ENCODE data around the gene HRH4. TPM values are rescaled to one million over a fixed set of nuclear protein-coding genes. Genes with fewer than 3 reads are reported as not detected.

Gene HRH4

GRCh38 chr18:24518596-24518995, 58.2 kb downstream of the HRH4 start:
- no peak overlapping the region for H3K14ac ChIP-seq (ENCODE audit: low read length)
- no peak overlapping the region for H2AFZ ChIP-seq (ENCODE audit: low read length)
- H3K4ac ChIP-seq (ENCODE audit: low read length) = no peak overlapping the region
- H3K27ac ChIP-seq (replicated peaks; ENCODE audit: low read length) = no peak overlapping the region
- no peak overlapping the region for H3K4me3 ChIP-seq (ENCODE audit: low read length in 2 of 2)
- no peak overlapping the region for H2BK5ac ChIP-seq (ENCODE audit: low read length)
- no peaks in the 10 kb centered on the region for H3K36me3 ChIP-seq (replicated peaks in 1 of 2; ENCODE audit: control insufficient read depth in 2 of 2, insufficient read depth in 2 of 2, low read length in 2 of 2)
- no peak overlapping the region for H4K91ac ChIP-seq (ENCODE audit: low read depth, low read length, poor library complexity)
- H3K18ac ChIP-seq (ENCODE audit: low read length) = no peak overlapping the region
- DNase-seq (ENCODE audit: low spot score) = no peak
- no peak overlapping the region for H2BK120ac ChIP-seq (ENCODE audit: low read depth, low read length)
- no peaks in the 10 kb centered on the region for H3K9me3 ChIP-seq (replicated peaks in 1 of 2; ENCODE audit: control insufficient read depth in 2 of 2, insufficient read depth in 1 of 2, low read depth in 1 of 2, low read length in 2 of 2)
- no peaks in the 10 kb centered on the region for H3K27me3 ChIP-seq (ENCODE audit: control insufficient read depth in 3 of 3, insufficient read depth in 3 of 3, low read depth in 1 of 3, low read length in 3 of 3)
- H4K8ac ChIP-seq (ENCODE audit: low read depth, low read length) = no peak overlapping the region
- H3K4me2 ChIP-seq (ENCODE audit: insufficient read depth, low read length, poor library complexity, severe bottlenecking) = no peak overlapping the region
- no CpG with 5 or more reads among the region's 14 CpGs for WGBS, 2 donors (ENCODE audit: extremely low coverage in 2 of 2, insufficient read length in 2 of 2, insufficient replicate concordance in 1 of 2)
- H3K23ac ChIP-seq (ENCODE audit: low read depth, low read length, poor library complexity) = no peak overlapping the region
- peaks cover 0 to 10% of the 10 kb centered on the region in 2 donors for H3K4me1 ChIP-seq (ENCODE audit: control insufficient read depth in 2 of 2, insufficient read depth in 1 of 2, low read depth in 1 of 2, low read length in 2 of 2)
- H2BK12ac ChIP-seq (ENCODE audit: low read length) = no peak overlapping the region
- H2AK5ac ChIP-seq (ENCODE audit: low read depth, low read length) = no peak overlapping the region
- no peak overlapping the region for H3K9ac ChIP-seq (ENCODE audit: low read depth, low read length, poor library complexity)
- H3K79me1 ChIP-seq (ENCODE audit: low read depth, low read length) = no peaks in the 10 kb centered on the region
- H2BK15ac ChIP-seq (ENCODE audit: low read length) = no peak overlapping the region

Small RNAs within 50 kb of the gene (small RNA-seq; reads per million reads assigned to genes)
- gene RF00019 (ENCODE audit: insufficient read depth) = not detected

Data from neuronal stem cell (in vitro differentiated cells).